Measurements from ENCODE around the gene PTCRA.
"Not testable (repeated sequence)": the region's sequence is repeated elsewhere in the genome, so short reads cannot be mapped to it uniquely, and the experiment has no call there.

PTCRA gene

GRCh38 chr6:42942444-42942843 is 26.6 kb downstream of the PTCRA start:
- no peak for DNase-seq (ENCODE audit: low read depth)

GRCh38 chr6:42947950-42948349 is 32.1 kb downstream of the PTCRA start:
- DNase-seq (ENCODE audit: low read depth): no peak

GRCh38 chr6:42952389-42952788 is 36.5 kb downstream of the PTCRA start:
- no peak for DNase-seq (ENCODE audit: low read depth)

- DNase-seq (ENCODE audit: low read depth): not testable (repeated sequence)
Observed at GRCh38 chr6:42954405-42954804, 38.6 kb downstream of the PTCRA start.

GRCh38 chr6:42958125-42958524 is 42.3 kb downstream of the PTCRA start:
- DNase-seq (ENCODE audit: low read depth): no peak

GRCh38 chr6:42959917-42960242 is 44.0 kb downstream of the PTCRA start:
- no peak for DNase-seq (ENCODE audit: low read depth)

- DNase-seq (ENCODE audit: low read depth): no peak
Observed at GRCh38 chr6:42960243-42961019, 44.6 kb downstream of the PTCRA start, which contains the start of gene GNMT. GNMT (plus strand) TSS chr6:42960754; CDS start chr6:42960768, 14 bp downstream.

GRCh38 chr6:42961020-42961470 is 45.2 kb downstream of the PTCRA start:
- no peak for DNase-seq (ENCODE audit: low read depth)

GRCh38 chr6:42962096-42962495 is 46.2 kb downstream of the PTCRA start:
- DNase-seq (ENCODE audit: low read depth): no peak

GRCh38 chr6:42962502-42963178 is 46.8 kb downstream of the PTCRA start:
- DNase-seq (ENCODE audit: low read depth): no peak

- DNase-seq (ENCODE audit: low read depth): no peak
Observed at GRCh38 chr6:42963179-42963854, 47.5 kb downstream of the PTCRA start.

GRCh38 chr6:42963855-42964605 is 48.2 kb downstream of the PTCRA start:
- DNase-seq (ENCODE audit: low read depth): no peak

- no peak for DNase-seq (ENCODE audit: low read depth)
Observed at GRCh38 chr6:42966571-42966970, 50.7 kb downstream of the PTCRA start.

GRCh38 chr6:42967228-42967627 is 51.4 kb downstream of the PTCRA start:
- DNase-seq (ENCODE audit: low read depth): no peak

GRCh38 chr6:42968126-42968701 is 52.4 kb downstream of the PTCRA start:
- no peak for DNase-seq (ENCODE audit: low read depth)

GRCh38 chr6:42968783-42969182 is 52.9 kb downstream of the PTCRA start:
- DNase-seq (ENCODE audit: low read depth): no peak

GRCh38 chr6:42969431-42969830 is 53.6 kb downstream of the PTCRA start:
- no peak for DNase-seq (ENCODE audit: low read depth)

GRCh38 chr6:42969934-42970333 is 54.1 kb downstream of the PTCRA start:
- no peak for DNase-seq (ENCODE audit: low read depth)

GRCh38 chr6:42970871-42971612 is 55.2 kb downstream of the PTCRA start:
- DNase-seq (ENCODE audit: low read depth): no peak

- DNase-seq (ENCODE audit: low read depth): no peak
Observed at GRCh38 chr6:42971746-42972327, 56.0 kb downstream of the PTCRA start.

- no peak for DNase-seq (ENCODE audit: low read depth)
Observed at GRCh38 chr6:42973926-42974325, 58.1 kb downstream of the PTCRA start.

Measured in GM04503 (cell line).